GM12878 (cell line): ENCODE results near the gene SNAI3. TPM values are rescaled to one million over a fixed set of nuclear protein-coding genes. Genes with fewer than 3 reads are reported as not detected.
"Not testable (repeated sequence)": the region's sequence is repeated elsewhere in the genome, so short reads cannot be mapped to it uniquely, and the experiment has no call there.

Experiments used
- ATAC-seq: fragments of 200-7000 bp; cut with Tn5 transposase; 3 replicates; pipeline ENCODE4 v1.9.1; 2020; ENCODE audit warnings: mild to moderate bottlenecking, moderate library complexity
- BruUV-seq: library from RNA; stranded (reverse); fragments of 400-500 nt; replicated peaks from 2 replicates; lab custom pipeline; 2021; lab: Mats Ljungman, UMichigan
- CTCF ChIA-PET: fragments of 300-600 bp; sonication (Branson Sonifier 250); formaldehyde crosslinking; extraction: SDS; loops from one replicate; lab custom pipeline; 2021; ENCODE audit warnings: inconsistent platforms; lab: Yijun Ruan, JAX
- POLR2A ChIA-PET: fragments of 350-600 bp; formaldehyde crosslinking; extraction: SDS; loops from one replicate; lab custom pipeline; 2021; ENCODE audit warnings: inconsistent platforms; lab: Charles Lee
- RAD21 ChIA-PET: fragments of 300-600 bp; sonication (Branson Sonifier 250); formaldehyde crosslinking; loops from one replicate; lab custom pipeline; 2023; ENCODE audit warnings: antibody characterized with exemption; ENCODE audit not compliant: unreplicated experiment; lab: Charles Lee
- SMC1A ChIA-PET: fragments of 300-600 bp; sonication (Branson Sonifier 250); formaldehyde crosslinking; loops from one replicate; lab custom pipeline; 2023; ENCODE audit not compliant: unreplicated experiment, uncharacterized antibody; lab: Charles Lee
- DNase-seq: peaks from one replicate; pipeline ENCODE4 v3.0.0-alpha.2; 2011; ENCODE audit warnings: low read depth, low spot score
- FAIRE-seq: peaks from 3 replicates; lab custom pipeline; 2011; peaks lifted over from hg19 to GRCh38; lab: Jason Lieb, UNC
- H2AFZ ChIP-seq: 2 replicates; pipeline ENCODE4 v1.6.0; 2011; ENCODE audit warnings: low read depth, low read length, control low read depth; ENCODE audit not compliant: control insufficient read depth
- H3K27ac ChIP-seq: 2 replicates; pipeline ENCODE4 v1.5.1; 2011; ENCODE audit warnings: control low read depth; ENCODE audit not compliant: control insufficient read depth, insufficient read depth
- H3K27me3 ChIP-seq, 2 experiments: replicated peaks in 1 of 2; 2 replicates each; pipeline versions ENCODE4 v1.6.0 to v1.6.1; 2011; ENCODE audit warnings: low read length in 1 of 2; ENCODE audit not compliant: control insufficient read depth in 2 of 2, insufficient read depth in 2 of 2
- H3K36me3 ChIP-seq, 2 experiments: 2 replicates each; pipeline ENCODE4 v1.5.1; 2011; ENCODE audit warnings: low read length in 1 of 2; ENCODE audit not compliant: control insufficient read depth in 2 of 2, insufficient read depth in 2 of 2
- H3K4me1 ChIP-seq: 2 replicates; pipeline ENCODE4 v1.6.1; 2011; ENCODE audit warnings: mild to moderate bottlenecking, low read length, moderate library complexity, mixed read lengths; ENCODE audit not compliant: control insufficient read depth, insufficient read depth
- H3K4me2 ChIP-seq: 2 replicates; pipeline ENCODE4 v1.6.0; 2011; ENCODE audit warnings: control low read depth; ENCODE audit not compliant: control insufficient read depth, insufficient read depth
- H3K4me3 ChIP-seq: fragments of 200-600 bp; sonication (generic); 2 replicates; pipeline ENCODE4 v1.5.1; 2016
- H3K79me2 ChIP-seq: 2 replicates; pipeline ENCODE4 v1.6.0; 2011; ENCODE audit warnings: low read length; ENCODE audit not compliant: control insufficient read depth, insufficient read depth
- H3K9ac ChIP-seq: 2 replicates; pipeline ENCODE4 v1.8.0; 2011; ENCODE audit warnings: low read length, control low read depth, mixed read lengths; ENCODE audit not compliant: control insufficient read depth, insufficient read depth
- H3K9me3 ChIP-seq: replicated peaks from 3 replicates; pipeline ENCODE4 v1.5.1; 2011; ENCODE audit warnings: mild to moderate bottlenecking, low read length; ENCODE audit not compliant: control insufficient read depth, insufficient read depth
- H4K20me1 ChIP-seq: 2 replicates; pipeline ENCODE4 v1.6.0; 2011; ENCODE audit not compliant: control insufficient read depth, insufficient read depth
- EED ChIP-seq: sonication (generic); IDR thresholded peaks from 2 replicates; pipeline ENCODE4 v1.6.1; 2016; ENCODE audit warnings: antibody characterized with exemption, low read depth
- NFXL1 ChIP-seq: fragments of 450-650 bp; IDR thresholded peaks from 2 replicates; pipeline ENCODE4 v1.6.1; 2017; ENCODE audit warnings: antibody characterized with exemption, mild to moderate bottlenecking, borderline replicate concordance
- STAT1 ChIP-seq: fragments of 450-650 bp; conservative IDR thresholded peaks from 2 replicates; pipeline ENCODE4 v1.6.1; 2014; ENCODE audit warnings: antibody characterized with exemption, mild to moderate bottlenecking
- SUZ12 ChIP-seq: fragments of 200-600 bp; sonication (generic); IDR thresholded peaks from one replicate; pipeline ENCODE4 v1.6.1; 2018; ENCODE audit warnings: antibody characterized with exemption, mild to moderate bottlenecking; ENCODE audit not compliant: unreplicated experiment
- ZNF24 ChIP-seq: fragments of 450-650 bp; IDR thresholded peaks from 2 replicates; pipeline ENCODE4 v1.6.1; 2017; ENCODE audit warnings: antibody characterized with exemption, mild to moderate bottlenecking
- ZZZ3 ChIP-seq: IDR thresholded peaks from 2 replicates; pipeline ENCODE4 v1.6.1; 2011; ENCODE audit warnings: low read depth; ENCODE audit not compliant: control insufficient read depth, insufficient read length
- WGBS: methylation state at CpG from one replicate; pipeline ENCODE4 v1.1.6; 2016; ENCODE audit warnings: low lambda C conversion rate; ENCODE audit not compliant: insufficient replicate concordance, insufficient coverage; ENCODE audit errors: missing lambda C conversion rate; 5-methylcytosine and 5-hydroxymethylcytosine counted together
- in situ Hi-C: fragments of 300-500 bp; cut with MboI; formaldehyde crosslinking; loops from 9 replicates; pipeline ENCODE4 v1.14.3; 2018; ENCODE audit warnings: mixed read lengths
- intact Hi-C: fragments of 100-400 bp; cut with micrococcal nuclease; formaldehyde crosslinking; loops from one replicate; pipeline ENCODE4 v1.14.2; 2022; ENCODE audit not compliant: unreplicated experiment
- polyA plus RNA-seq, 11 experiments: library from polyadenylated mRNA; depleted of rRNA in 4 of 11; unstranded in 6 of 11; stranded (reverse) in 5 of 11; fragments of >200 nt; fragmentation: Nextera tagmentation in 4 of 11; fragmentation: Illumina TruSeq in 1 of 11; extraction: Ambion mirVana in 4 of 11; extraction: Trizol in 1 of 11; gene quantifications; 1 replicate in 1 of 11; 2 replicates in 10 of 11; pipeline versions ENCODE4 v1.2.1 to v1.2.3, GENCODE V29; 2011 to 2016; ENCODE audit warnings: inconsistent platforms in 2 of 11, missing spikeins in 2 of 11, low read depth in 1 of 11
- total RNA-seq, 4 experiments: library from RNA; depleted of rRNA in 3 of 4; stranded (reverse); fragments of >200 nt in 3 of 4; fragmentation: Illumina TruSeq in 1 of 4; extraction: Trizol in 1 of 4; gene quantifications; 2 replicates each; pipeline versions ENCODE4 v1.2.1 to v1.2.3, GENCODE V29; 2013 to 2021
- TF ChIP-seq, protein P1 (sequence below): fragments of 450-650 bp; IDR thresholded peaks from 2 replicates; pipeline ENCODE4 v1.6.1; 2017; ENCODE audit warnings: borderline replicate concordance
- TF ChIP-seq, protein P2 (sequence below): fragments of 450-650 bp; IDR thresholded peaks from 2 replicates; pipeline ENCODE4 v1.6.1; 2017; ENCODE audit warnings: mild to moderate bottlenecking

Gene SNAI3
- total and polyA plus RNA-seq, 10 of the 15 experiments (the other 5 are each of a cell fraction or from before 2014, with no cell fraction given): 0.21 to 7.4 (median 3.0) TPM

DNA sequence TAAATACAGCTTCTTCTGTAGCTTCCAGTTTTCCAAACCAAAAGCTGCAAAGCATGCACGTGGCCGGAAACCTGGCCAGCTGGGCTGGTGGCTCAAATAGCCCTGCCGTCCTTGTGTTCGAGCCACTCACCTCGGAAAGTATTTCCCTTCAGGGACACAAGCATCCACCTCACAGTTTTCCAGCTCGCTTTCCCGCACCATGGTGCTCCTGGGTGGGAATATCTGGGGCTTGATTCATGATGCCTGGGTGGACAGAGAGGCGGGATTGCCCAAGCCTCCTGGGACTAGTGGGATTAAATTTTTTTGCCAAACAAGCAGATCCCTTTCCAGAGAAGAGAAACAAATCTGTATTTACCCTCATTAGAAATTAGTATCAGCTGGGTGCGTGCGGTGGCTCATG is 16.3 kb downstream of the SNAI3 start (continued):
- TF ChIP-seq NFXL1: no peak
- TF ChIP-seq, protein P1, sequence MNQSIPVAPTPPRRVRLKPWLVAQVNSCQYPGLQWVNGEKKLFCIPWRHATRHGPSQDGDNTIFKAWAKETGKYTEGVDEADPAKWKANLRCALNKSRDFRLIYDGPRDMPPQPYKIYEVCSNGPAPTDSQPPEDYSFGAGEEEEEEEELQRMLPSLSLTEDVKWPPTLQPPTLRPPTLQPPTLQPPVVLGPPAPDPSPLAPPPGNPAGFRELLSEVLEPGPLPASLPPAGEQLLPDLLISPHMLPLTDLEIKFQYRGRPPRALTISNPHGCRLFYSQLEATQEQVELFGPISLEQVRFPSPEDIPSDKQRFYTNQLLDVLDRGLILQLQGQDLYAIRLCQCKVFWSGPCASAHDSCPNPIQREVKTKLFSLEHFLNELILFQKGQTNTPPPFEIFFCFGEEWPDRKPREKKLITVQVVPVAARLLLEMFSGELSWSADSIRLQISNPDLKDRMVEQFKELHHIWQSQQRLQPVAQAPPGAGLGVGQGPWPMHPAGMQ: no peak

DNA sequence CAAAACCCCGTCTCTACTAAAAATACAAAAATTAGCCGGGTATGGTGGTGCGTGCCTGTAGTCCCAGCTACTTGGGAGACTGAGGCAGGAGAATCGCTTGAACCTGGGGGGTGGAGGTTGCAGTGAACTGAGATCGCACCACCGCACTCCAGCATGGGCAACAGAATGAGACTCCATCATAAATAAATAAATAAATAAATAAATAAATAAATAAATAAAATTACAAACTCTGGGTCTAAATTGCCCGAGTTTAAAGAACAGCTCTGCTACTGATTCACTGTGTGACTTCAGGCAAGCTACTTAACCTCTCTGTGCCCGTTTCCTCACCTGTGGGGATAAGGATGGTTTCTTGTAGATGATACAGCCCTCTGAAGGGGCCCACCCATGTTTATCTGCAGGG is 16.8 kb downstream of the SNAI3 start:
- intact Hi-C loops, BruUV-seq, FAIRE-seq, H3K36me3 ChIP-seq, H2AFZ ChIP-seq, SMC1A ChIA-PET, RAD21 ChIA-PET, DNase-seq, ATAC-seq, H3K4me1 ChIP-seq, H3K9me3 ChIP-seq, H3K4me2 ChIP-seq, H4K20me1 ChIP-seq, H3K27me3 ChIP-seq, H3K4me3 ChIP-seq, H3K27ac ChIP-seq, H3K79me2 ChIP-seq, in situ Hi-C loops, H3K9ac ChIP-seq: not testable (repeated sequence)
- POLR2A ChIA-PET: interaction anchor here (0.6 kb wide), 1 partner anchor 390 kb away, joined by 6 read pairs; no protein-coding TSS in a partner anchor
- WGBS: 94% methylated on average over 8 of the region's 8 CpGs
- CTCF ChIA-PET: interaction anchor here (1.0 to 3.6 kb wide), 2 partner anchors 12 to 36 kb away, joined by 3 to 23 read pairs; no protein-coding TSS in a partner anchor

DNA sequence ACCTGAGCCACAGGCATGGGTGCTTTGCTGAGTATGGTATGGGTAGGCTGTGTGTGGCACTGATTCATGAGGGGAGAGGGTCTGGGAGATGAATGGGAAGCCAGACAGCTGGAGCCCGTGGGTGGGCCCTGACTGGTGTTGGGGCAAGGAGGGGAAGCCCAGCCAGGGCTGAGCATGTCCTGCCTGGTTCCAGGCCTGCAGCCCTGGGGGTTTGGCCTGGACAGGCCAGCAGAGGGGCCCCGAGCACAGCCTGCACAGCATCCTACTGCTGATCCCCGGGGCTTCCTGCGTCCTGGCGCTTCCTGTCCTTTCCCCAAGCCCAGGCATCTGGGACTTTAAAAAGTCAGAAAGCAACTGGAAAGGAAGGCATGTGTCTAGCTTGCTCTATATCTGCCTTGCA is 18.8 kb downstream of the SNAI3 start:
- Histone ChIP-seq H3K9ac (no peak overlapping the region), H3K4me1 (no peaks in the 10 kb centered on the region), H3K27ac (no peak overlapping the region), H4K20me1 (no peaks in the 10 kb centered on the region), H3K36me3 (no peaks in the 10 kb centered on the region), H2AFZ (no peak overlapping the region), H3K4me2 (no peak overlapping the region), H3K79me2 (peaks cover 13% of the 10 kb centered on the region), H3K4me3 (no peak overlapping the region), H3K9me3 (no peaks in the 10 kb centered on the region), H3K27me3 (no peaks in the 10 kb centered on the region)
- in situ Hi-C loops (no loop called here), intact Hi-C loops (no loop called here)
- ChIA-PET POLR2A (no interaction called here), SMC1A (no interaction called here), RAD21 (no interaction called here), CTCF (interaction anchor here (2.2 kb wide), 1 partner anchor 12 kb away, joined by 9 read pairs; no protein-coding TSS in a partner anchor)
- BruUV-seq: no TSS peak
- FAIRE-seq (no peak), DNase-seq (no peak), ATAC-seq (no peak)
- WGBS: 80% methylated on average over 5 of the region's 5 CpGs
- TF ChIP-seq ZNF24 (no peak), STAT1 (no peak), SUZ12 (no peak), EED (no peak), ZZZ3 (no peak)
- TF ChIP-seq, protein P2, sequence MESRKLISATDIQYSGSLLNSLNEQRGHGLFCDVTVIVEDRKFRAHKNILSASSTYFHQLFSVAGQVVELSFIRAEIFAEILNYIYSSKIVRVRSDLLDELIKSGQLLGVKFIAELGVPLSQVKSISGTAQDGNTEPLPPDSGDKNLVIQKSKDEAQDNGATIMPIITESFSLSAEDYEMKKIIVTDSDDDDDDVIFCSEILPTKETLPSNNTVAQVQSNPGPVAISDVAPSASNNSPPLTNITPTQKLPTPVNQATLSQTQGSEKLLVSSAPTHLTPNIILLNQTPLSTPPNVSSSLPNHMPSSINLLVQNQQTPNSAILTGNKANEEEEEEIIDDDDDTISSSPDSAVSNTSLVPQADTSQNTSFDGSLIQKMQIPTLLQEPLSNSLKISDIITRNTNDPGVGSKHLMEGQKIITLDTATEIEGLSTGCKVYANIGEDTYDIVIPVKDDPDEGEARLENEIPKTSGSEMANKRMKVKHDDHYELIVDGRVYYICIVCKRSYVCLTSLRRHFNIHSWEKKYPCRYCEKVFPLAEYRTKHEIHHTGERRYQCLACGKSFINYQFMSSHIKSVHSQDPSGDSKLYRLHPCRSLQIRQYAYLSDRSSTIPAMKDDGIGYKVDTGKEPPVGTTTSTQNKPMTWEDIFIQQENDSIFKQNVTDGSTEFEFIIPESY: no peak
